Panc1 (cell line): ENCODE results near the gene RNU7-1. TPM values are rescaled to one million over a fixed set of nuclear protein-coding genes. Genes with fewer than 3 reads are reported as not detected.
A peak's percentile ranks its signal among the peaks of the same experiment; 100 is the strongest.

ENCODE experiments used
- ATAC-seq: fragments of 200-7000 bp; cut with Tn5 transposase; 2 replicates; pipeline ENCODE4 v1.9.1; 2020; ENCODE audit warnings: mild to moderate bottlenecking, moderate library complexity
- BruUV-seq: library from RNA; stranded (reverse); fragments of 400-500 nt; replicated peaks from 2 replicates; lab custom pipeline; 2021; lab: Mats Ljungman, UMichigan
- CTCF ChIA-PET: fragments of 300-600 bp; sonication (Branson Sonifier 250); formaldehyde crosslinking; loops from one replicate; lab custom pipeline; 2022; ENCODE audit warnings: antibody characterized with exemption; lab: Charles Lee
- POLR2A ChIA-PET: fragments of 300-600 bp; sonication (Branson Sonifier 250); formaldehyde crosslinking; loops from one replicate; lab custom pipeline; 2022; ENCODE audit warnings: antibody characterized with exemption; lab: Charles Lee
- DNase-seq: peaks from one replicate; pipeline ENCODE4 v3.0.0-alpha.2; 2010; ENCODE audit warnings: low read depth, low spot score
- H3K27ac ChIP-seq: 2 replicates; pipeline ENCODE4 v1.5.1; 2011; ENCODE audit warnings: mild to moderate bottlenecking, low read length, inconsistent platforms
- H3K27me3 ChIP-seq: fragments of 200-500 bp; sonication (Bioruptor generic); 2 replicates; pipeline ENCODE4 v1.6.0; 2014; ENCODE audit warnings: low read length, inconsistent platforms; ENCODE audit not compliant: control insufficient read depth, insufficient read depth
- H3K36me3 ChIP-seq: fragments of 200-500 bp; sonication (Bioruptor generic); 2 replicates; pipeline ENCODE4 v1.5.1; 2014; ENCODE audit warnings: inconsistent platforms, mild to moderate bottlenecking, low read length, moderate library complexity; ENCODE audit not compliant: control insufficient read depth, insufficient read depth
- H3K4me1 ChIP-seq: 2 replicates; pipeline ENCODE4 v1.5.1; 2011; ENCODE audit warnings: inconsistent platforms, mild to moderate bottlenecking, low read length, moderate library complexity; ENCODE audit not compliant: control insufficient read depth, insufficient read depth
- H3K4me3 ChIP-seq, 2 experiments: 2 replicates each; pipeline ENCODE4 v1.5.1; 2011 to 2012; ENCODE audit warnings: low read depth in 2 of 2, low read length in 2 of 2, mild to moderate bottlenecking in 2 of 2, inconsistent platforms in 1 of 2, moderate library complexity in 1 of 2
- H3K9me3 ChIP-seq: fragments of 200-500 bp; sonication (Bioruptor generic); 2 replicates; pipeline ENCODE4 v1.5.1; 2014; ENCODE audit warnings: low read depth, mild to moderate bottlenecking, inconsistent platforms, low read length, moderate library complexity; ENCODE audit not compliant: control insufficient read depth, insufficient read depth
- POLR2AphosphoS5 ChIP-seq: IDR thresholded peaks from 2 replicates; pipeline ENCODE4 v1.6.1; 2012; ENCODE audit warnings: mild to moderate bottlenecking, low read depth, low read length, moderate library complexity
- REST ChIP-seq, 2 experiments: IDR thresholded peaks; 2 replicates each; pipeline ENCODE4 v1.6.1; 2011 to 2012; ENCODE audit warnings: low read depth in 2 of 2, control low read depth in 1 of 2, low read length in 1 of 2, mild to moderate bottlenecking in 1 of 2, moderate library complexity in 1 of 2; ENCODE audit not compliant: insufficient read depth in 1 of 2
- SIN3A ChIP-seq: IDR thresholded peaks from 2 replicates; pipeline ENCODE4 v1.6.1; 2012; ENCODE audit warnings: low read depth, mild to moderate bottlenecking, low read length, moderate library complexity, borderline replicate concordance; ENCODE audit not compliant: insufficient read depth
- TCF7L2 ChIP-seq: IDR thresholded peaks from 2 replicates; pipeline ENCODE4 v1.6.1; 2011; ENCODE audit warnings: mild to moderate bottlenecking, low read depth, low read length, inconsistent platforms
- in situ Hi-C: cut with HindIII; loops from 2 replicates; pipeline ENCODE4 v1.10.0; 2016; ENCODE audit warnings: low sequenced_read_pairs, low pct_unique_long_range_greater_than_20kb
- intact Hi-C: fragments of 100-400 bp; cut with micrococcal nuclease; formaldehyde crosslinking; loops from one replicate; pipeline ENCODE4 v1.10.0; 2022; ENCODE audit not compliant: unreplicated experiment
- total RNA-seq: library from RNA; stranded (reverse); gene quantifications from one replicate; pipeline ENCODE4 v1.2.1, GENCODE V29; 2021; ENCODE audit not compliant: unreplicated experiment
- TF ChIP-seq, protein P1 (sequence below): fragments of 450-650 bp; IDR thresholded peaks from 2 replicates; pipeline ENCODE4 v1.5.1; 2017; ENCODE audit warnings: mild to moderate bottlenecking

RNU7-1 gene
- total RNA-seq, 1 experiment from 2014 or later = not detected

DNA sequence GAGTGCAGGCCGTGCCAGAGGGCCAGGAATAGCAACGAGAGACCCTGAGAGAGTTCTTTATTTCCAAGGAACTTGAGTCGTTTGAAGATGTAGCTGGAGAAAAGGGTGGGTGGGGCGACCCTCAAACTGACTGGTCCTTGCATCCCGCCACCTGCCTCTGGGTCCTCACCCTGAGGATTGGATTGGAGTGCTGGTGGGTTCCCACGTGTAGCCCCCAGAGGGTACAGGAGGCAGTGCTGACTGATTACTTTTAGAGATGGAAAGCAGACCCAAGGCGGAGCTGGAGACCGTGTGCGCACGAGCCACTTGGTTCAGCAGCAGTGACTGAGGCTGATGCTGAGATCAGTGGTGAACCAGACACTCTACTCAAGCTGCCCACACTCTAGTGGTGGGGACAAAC is 34.0 kb downstream of the RNU7-1 start:
- intact Hi-C loops = no loop called here
- in situ Hi-C loops = no loop called here
- Histone ChIP-seq H3K27ac (no peak overlapping the region), H3K4me1 (peaks cover 3% of the 10 kb centered on the region; the same call in 1 of the 2 replicates), H3K9me3 (no peaks in the 10 kb centered on the region), H3K36me3 (peaks cover 3% of the 10 kb centered on the region; the same call in 1 of the 2 replicates), H3K27me3 (no peaks in the 10 kb centered on the region), H3K4me3 (no peak overlapping the region)
- TF ChIP-seq REST (IDR thresholded peaks at IDR 0.05; ENCODE audit: insufficient read depth in 1 of 2, low read depth in 2 of 2, low read length in 1 of 2) = no peak
- ATAC-seq (0 out of 2 replicates have a peak, but pooled peaks have one; percentile 32), DNase-seq (no peak)
- CTCF ChIA-PET = no interaction called here
- POLR2A ChIA-PET = no interaction called here
- BruUV-seq = no TSS peak

DNA sequence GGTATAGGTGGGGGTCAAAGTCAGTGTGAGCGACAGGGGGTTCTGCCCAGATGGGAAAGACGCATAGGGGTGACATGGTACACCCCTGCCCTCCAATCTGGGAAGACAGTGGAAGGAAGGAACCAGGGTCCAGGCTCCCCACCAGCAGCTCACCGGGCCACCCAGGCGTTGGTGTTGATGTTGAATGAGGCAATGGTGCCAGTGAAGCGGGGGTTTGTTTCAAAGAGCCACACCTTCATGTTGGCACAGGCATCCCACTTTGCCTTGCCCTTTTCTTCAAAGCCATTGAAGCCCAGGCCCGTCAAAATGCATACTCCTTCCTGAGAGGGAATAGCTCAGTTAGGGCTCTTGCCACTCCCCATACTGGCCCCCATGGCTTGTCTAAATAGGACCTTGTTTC is 34.6 kb downstream of the RNU7-1 start:
- BruUV-seq = no TSS peak
- H3K36me3 ChIP-seq = peaks cover 3% of the 10 kb centered on the region; the same call in 1 of the 2 replicates
- in situ Hi-C loops = no loop called here
- no peaks in the 10 kb centered on the region for H3K4me1 ChIP-seq
- no peak overlapping the region for H3K27ac ChIP-seq
- CTCF ChIA-PET = no interaction called here
- DNase-seq (no peak), ATAC-seq (no peak)
- no peaks in the 10 kb centered on the region for H3K27me3 ChIP-seq
- POLR2A ChIA-PET = no interaction called here
- no peak overlapping the region for H3K4me3 ChIP-seq
- intact Hi-C loops = no loop called here
- H3K9me3 ChIP-seq = no peaks in the 10 kb centered on the region
- TF ChIP-seq SIN3A (no peak), REST (IDR thresholded peaks at IDR 0.05; ENCODE audit: insufficient read depth in 1 of 2, low read depth in 2 of 2, low read length in 1 of 2) (no peak), TCF7L2 (no peak), POLR2AphosphoS5 (no peak)
- TF ChIP-seq, protein P1, sequence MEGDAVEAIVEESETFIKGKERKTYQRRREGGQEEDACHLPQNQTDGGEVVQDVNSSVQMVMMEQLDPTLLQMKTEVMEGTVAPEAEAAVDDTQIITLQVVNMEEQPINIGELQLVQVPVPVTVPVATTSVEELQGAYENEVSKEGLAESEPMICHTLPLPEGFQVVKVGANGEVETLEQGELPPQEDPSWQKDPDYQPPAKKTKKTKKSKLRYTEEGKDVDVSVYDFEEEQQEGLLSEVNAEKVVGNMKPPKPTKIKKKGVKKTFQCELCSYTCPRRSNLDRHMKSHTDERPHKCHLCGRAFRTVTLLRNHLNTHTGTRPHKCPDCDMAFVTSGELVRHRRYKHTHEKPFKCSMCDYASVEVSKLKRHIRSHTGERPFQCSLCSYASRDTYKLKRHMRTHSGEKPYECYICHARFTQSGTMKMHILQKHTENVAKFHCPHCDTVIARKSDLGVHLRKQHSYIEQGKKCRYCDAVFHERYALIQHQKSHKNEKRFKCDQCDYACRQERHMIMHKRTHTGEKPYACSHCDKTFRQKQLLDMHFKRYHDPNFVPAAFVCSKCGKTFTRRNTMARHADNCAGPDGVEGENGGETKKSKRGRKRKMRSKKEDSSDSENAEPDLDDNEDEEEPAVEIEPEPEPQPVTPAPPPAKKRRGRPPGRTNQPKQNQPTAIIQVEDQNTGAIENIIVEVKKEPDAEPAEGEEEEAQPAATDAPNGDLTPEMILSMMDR = no peak
